GM18505 (cell line): Measurements from ENCODE around the gene KRTAP4-6.
"Not testable (repeated sequence)": the region's sequence is repeated elsewhere in the genome, so short reads cannot be mapped to it uniquely, and the experiment has no call there.

Experiments used
- ATAC-seq: cut with Tn5 transposase; IDR thresholded peaks from one replicate; pipeline ENCODE4 v1.9.1; 2021; ENCODE audit not compliant: unreplicated experiment
- POLR2A ChIP-seq: IDR thresholded peaks from 4 replicates; pipeline ENCODE4 v1.6.1; 2011; ENCODE audit warnings: borderline replicate concordance; ENCODE audit not compliant: insufficient read depth, insufficient read length; ENCODE audit errors: extremely low read depth

The KRTAP4-6 gene

GRCh38 chr17:41163828-41164227 lies 23.5 kb upstream of the KRTAP4-6 start:
- no peak for ATAC-seq
- TF ChIP-seq POLR2A: no peak

GRCh38 chr17:41160648-41161047 lies 20.3 kb upstream of the KRTAP4-6 start, which contains the start of gene KRTAP4-4:
TSS of gene KRTAP4-4 (minus strand) at chr17:41160748. CDS start at chr17:41160691, 57 bp downstream.
- no peak for ATAC-seq
- TF ChIP-seq POLR2A: no peak

GRCh38 chr17:41160190-41160589 lies 19.8 kb upstream of the KRTAP4-6 start:
- not testable (repeated sequence) for ATAC-seq

DNA sequence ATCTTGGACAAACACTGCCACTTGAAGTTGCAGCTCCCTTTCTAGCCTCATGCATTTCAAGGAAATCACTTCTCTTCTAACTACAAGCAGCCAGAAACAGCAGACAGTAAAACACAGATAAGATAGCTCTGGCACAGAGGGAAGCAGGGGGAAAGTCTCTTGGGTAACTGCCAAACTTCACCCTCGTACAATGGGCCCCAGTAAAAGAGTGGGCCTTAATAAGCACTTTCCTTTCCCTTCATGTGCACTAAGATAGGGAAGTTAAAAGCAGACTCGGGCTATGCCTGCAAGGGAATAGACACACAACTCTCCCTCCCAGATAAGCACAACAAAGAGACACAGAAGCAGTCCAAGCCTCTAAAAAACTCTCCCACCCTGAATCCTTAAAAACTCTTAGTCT lies 13.5 kb upstream of the KRTAP4-6 start:
- no peak for TF ChIP-seq POLR2A
- ATAC-seq: no peak

GRCh38 chr17:41151525-41151924 lies 11.2 kb upstream of the KRTAP4-6 start:
- ATAC-seq: no peak
- TF ChIP-seq POLR2A: no peak

- no peak for TF ChIP-seq POLR2A
- no peak for ATAC-seq
Observed at GRCh38 chr17:41150026-41150425, 9.7 kb upstream of the KRTAP4-6 start.

DNA sequence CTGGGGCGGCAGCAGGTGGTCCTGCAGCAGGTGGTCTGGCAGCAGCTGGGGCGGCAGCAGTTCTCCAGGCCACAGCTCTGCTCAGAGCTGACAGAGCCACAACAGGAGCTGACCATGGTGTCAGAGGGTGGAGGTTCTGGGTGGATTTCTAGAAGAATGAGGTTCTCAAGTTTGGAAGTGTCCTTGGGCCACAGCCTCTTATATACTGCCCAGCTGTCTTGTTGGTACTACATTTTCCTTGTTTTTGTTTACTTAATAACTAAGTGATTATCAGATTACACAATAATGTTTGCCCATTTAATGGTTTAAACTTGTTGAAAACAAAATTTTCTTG lies 9.3 kb upstream of the KRTAP4-6 start, which contains the start of gene KRTAP4-5:
KRTAP4-5 (minus strand) TSS at position 174 of the 334 bp plus-strand sequence; CDS start at position 116, 58 bp downstream.
- ATAC-seq: no peak
- no peak for TF ChIP-seq POLR2A

DNA sequence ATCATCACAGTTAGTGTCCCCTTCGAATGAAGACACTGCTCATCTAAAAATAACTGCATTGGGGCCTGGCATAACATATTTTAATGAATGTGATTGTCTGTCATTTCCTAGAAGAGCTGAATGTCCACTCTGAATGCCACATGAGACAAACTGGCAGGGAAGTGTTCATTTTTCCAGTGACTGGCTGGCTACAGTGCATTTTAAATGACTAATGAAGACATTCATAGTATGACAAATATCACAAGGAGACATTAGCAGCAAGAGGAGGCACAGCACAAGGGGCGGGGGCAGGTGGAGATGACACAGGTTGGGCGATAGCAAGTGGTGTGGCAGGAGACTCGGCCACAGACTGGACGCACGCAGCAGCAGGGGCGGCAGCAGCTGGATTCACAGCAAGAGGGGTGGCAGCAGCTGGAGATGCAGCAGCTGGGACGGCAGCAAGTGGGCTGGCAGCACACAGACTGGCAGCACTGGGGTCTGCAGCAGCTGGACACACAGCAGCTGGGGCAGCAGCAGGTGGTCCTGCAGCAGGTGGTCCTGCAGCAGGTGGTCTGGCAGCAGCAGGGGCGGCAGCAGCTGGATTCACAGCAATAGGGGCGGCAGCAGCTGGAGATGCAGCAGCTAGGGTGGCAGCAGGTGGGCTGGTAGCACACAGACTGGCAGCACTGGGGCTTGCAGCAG lies 8.8 kb upstream of the KRTAP4-6 start:
- not testable (repeated sequence) for ATAC-seq

GRCh38 chr17:41147531-41148204 lies 7.3 kb upstream of the KRTAP4-6 start:
- TF ChIP-seq POLR2A: no peak
- no peak for ATAC-seq

GRCh38 chr17:41145261-41145660 lies 4.9 kb upstream of the KRTAP4-6 start:
- ATAC-seq: no peak
- TF ChIP-seq POLR2A: no peak

GRCh38 chr17:41144846-41145245 lies 4.5 kb upstream of the KRTAP4-6 start:
- TF ChIP-seq POLR2A: no peak
- ATAC-seq: no peak

- no peak for TF ChIP-seq POLR2A
- ATAC-seq: no peak
Observed at GRCh38 chr17:41141361-41141760, 1.0 kb upstream of the KRTAP4-6 start.

GRCh38 chr17:41139865-41140264 lies 479 bp downstream of the KRTAP4-6 start:
- ATAC-seq: not testable (repeated sequence)

DNA sequence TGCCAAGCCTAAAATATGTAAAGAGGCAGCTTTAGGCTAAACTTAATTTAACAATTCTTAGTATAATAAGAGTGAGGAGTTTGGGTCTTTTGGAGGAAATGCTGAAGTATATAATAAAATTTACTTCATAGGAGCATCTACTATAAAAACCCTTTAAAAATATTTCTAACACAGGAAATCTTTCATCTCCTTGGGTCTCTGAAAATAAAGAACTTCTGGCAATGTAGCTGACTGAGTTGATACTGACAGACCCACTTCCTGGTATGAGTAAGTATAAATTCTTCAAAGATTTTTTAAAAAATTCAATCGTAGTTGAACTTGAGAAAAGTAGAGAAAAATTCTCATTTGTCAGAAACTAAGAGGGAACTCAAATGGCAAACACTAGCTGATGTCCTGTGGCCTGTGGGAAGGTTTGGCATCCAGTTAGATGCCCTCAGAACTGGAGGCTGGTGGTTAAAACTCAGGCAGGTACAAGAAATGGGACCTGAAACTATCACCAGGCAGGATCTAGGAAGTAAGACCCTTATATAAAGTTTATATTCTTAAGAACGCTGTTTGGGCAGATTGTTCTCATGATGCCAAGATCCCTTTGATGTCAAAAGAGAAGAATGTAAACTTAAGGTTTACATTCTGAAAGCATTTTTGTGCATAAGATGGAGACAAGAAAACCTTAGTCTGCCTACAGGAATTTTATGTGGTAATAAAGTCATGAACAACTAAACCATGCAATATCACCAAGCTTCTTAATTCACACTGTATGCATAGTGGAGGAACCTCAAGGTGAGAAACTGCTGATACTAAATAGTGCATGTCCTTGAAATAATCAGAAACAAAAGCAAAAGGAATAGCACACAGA lies 6.2 kb downstream of the KRTAP4-6 start:
- ATAC-seq: no peak
- no peak for TF ChIP-seq POLR2A
